HFF-Myc (cell line): Measurements from ENCODE around the gene INTS6.

Source experiments
- DNase-seq: peaks from one replicate; pipeline ENCODE4 v3.0.0-alpha.2; 2011; ENCODE audit warnings: low read depth; ENCODE audit errors: extremely low read depth
- H3K4me3 ChIP-seq: replicated peaks from 2 replicates; pipeline ENCODE4 v1.5.1; 2011; ENCODE audit warnings: low read depth, mild to moderate bottlenecking, control low read depth, low read length
- TF ChIP-seq, protein P1 (sequence below): IDR thresholded peaks from 2 replicates; pipeline ENCODE4 v1.5.1; 2012; ENCODE audit warnings: mild to moderate bottlenecking, low read depth, low read length, control low read depth; ENCODE audit errors: missing control alignments

Gene INTS6

DNA sequence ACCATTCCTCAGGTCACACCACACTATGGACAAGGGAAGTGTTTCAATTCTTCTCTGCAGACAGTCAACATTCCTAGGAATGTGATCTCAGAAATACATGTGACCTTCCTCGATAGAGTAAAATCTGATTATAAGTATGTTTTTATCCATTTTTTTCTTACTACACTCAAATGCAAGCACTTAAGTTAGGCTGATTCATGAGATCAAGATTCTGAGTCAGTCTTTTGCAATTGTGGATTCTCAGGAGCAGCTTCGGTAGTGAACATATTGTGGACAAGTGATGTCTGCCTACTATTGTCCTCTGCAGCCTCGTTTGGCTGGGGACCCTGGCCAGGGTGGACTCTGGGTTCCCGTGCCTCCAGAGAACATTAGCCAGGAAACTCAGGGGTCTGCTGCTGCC lies 110.1 kb downstream of the INTS6 start:
- DNase-seq, result no peak
- TF ChIP-seq, protein P1, sequence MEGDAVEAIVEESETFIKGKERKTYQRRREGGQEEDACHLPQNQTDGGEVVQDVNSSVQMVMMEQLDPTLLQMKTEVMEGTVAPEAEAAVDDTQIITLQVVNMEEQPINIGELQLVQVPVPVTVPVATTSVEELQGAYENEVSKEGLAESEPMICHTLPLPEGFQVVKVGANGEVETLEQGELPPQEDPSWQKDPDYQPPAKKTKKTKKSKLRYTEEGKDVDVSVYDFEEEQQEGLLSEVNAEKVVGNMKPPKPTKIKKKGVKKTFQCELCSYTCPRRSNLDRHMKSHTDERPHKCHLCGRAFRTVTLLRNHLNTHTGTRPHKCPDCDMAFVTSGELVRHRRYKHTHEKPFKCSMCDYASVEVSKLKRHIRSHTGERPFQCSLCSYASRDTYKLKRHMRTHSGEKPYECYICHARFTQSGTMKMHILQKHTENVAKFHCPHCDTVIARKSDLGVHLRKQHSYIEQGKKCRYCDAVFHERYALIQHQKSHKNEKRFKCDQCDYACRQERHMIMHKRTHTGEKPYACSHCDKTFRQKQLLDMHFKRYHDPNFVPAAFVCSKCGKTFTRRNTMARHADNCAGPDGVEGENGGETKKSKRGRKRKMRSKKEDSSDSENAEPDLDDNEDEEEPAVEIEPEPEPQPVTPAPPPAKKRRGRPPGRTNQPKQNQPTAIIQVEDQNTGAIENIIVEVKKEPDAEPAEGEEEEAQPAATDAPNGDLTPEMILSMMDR, result no peak
- no peak overlapping the region for H3K4me3 ChIP-seq

DNA sequence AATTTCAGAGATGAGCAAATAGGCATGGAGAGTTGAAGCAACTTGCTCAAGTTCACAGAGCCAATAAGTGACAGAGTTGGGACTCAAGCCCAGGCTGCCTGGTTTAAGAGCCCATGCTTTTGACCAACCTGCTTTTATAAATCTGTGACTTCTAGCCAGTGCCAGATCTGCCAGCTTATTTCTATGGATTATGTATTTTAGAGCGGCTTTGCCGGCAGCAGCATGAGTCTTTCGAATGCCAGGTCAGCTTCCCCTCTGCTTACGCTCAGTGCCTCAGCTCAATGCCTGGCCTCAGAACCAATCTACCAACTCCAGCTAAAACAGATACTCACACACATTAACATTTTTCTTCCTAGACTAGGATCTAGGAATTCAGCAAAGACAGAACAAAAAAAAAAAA lies 111.0 kb downstream of the INTS6 start:
- no peak overlapping the region for H3K4me3 ChIP-seq
- DNase-seq, result no peak
- TF ChIP-seq, protein P1, result no peak

DNA sequence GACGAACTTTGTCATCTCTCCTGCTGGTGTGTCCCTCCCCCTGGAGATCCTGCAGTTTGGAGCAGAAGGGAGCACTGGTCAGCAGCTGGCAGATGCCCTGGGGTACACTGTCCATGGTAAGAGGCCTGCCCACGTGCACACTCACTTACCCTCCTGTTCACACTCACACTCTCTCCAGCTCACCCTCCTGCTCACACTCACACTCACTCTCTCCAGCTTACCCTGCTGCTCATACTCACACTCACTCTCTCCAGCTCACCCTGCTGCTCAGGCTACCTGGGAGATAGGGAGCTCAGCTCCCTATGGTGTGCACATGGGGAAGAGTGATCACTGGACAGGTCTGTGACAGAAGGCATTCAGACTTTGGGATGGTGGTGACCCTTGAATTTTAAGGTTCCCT lies 111.6 kb downstream of the INTS6 start:
- DNase-seq, result no peak
- no peak overlapping the region for H3K4me3 ChIP-seq
- TF ChIP-seq, protein P1, result no peak

DNA sequence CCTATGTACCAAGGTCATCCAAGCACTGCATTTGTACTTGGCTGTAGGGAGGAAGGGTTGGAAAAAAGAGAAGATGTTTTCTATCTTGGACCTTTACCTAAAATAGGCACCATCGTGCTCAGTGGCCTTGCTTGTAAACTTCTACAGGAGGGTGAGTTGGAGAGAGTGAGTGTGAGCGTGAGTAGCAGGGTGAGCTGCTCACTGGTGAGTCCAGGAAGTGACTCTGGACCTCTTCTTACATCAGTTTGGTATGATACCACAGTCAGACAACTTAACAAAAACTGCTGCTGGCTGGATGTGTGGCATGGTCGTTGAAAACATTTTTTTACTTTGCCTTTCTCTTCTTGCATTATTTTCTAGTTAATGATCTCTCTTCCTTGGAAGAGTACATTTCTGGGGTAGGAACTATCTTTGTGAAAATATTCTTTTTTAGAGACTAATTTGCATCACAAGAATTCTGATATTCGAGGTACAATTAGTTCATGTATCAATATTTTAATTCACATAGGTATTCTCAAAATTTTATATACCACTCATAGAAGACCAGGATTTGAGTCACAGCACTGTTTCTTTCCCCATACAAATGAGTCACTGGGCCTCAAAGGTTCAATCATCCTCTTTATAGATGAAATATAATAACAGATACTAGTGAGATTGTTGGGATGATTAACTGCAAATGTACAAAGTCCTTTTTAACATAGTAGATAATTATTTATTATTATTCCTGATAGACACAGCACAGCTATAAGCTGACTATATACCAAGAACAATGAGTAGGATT lies 112.7 kb downstream of the INTS6 start:
- H3K4me3 ChIP-seq, result no peak overlapping the region
- DNase-seq, result no peak
- TF ChIP-seq, protein P1, result no peak

DNA sequence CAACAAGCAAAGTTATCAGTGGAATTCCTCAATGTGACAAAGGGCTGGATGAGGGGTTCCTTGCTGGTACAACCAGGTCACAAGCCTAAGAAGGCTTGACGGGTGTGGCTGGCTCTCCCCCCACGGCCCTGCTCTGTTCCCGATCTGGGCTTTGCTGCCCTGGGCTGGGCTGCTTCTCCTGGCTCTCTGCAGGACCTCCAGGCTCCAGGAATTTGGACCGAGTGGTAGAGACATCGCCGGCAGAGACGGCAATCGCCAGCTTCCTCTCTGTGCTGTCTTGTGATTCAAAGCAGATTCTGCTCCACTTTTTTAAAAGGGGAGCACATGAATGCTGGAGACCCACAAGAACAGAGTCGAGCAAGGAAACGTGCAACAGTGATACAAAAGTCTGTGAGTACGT lies 113.5 kb downstream of the INTS6 start, which contains the start of gene SERPINE3:
Gene SERPINE3, plus strand, starts transcription at position 338 of the 400 bp plus-strand sequence. CDS start 1,401 bp downstream, outside the sequence.
- no peak within 1 kb of the TSS for H3K4me3 ChIP-seq
- no peak for DNase-seq
- TF ChIP-seq, protein P1, result no peak

DNA sequence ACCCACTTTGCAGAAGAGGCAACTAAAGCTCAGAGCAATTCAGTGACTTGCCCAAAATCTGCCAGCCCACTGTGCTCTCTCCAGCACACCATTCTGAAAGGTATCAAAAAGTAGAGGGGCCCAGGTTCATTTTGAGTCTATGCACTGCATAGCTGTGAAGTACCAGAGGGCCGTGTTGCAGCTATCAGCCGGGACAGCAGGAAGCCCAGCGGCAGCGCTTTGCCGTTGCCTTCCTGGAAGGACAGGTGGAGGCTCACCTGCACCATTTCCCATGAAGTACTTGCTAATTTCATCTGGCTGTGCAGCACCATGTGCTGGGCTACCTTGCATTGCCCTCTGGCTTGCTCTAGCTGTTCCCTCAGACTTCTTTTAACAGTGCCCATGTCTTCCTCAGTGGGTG lies 116.1 kb downstream of the INTS6 start:
- no peak for DNase-seq
- no peak overlapping the region for H3K4me3 ChIP-seq
- TF ChIP-seq, protein P1, result no peak
